MV-4-11 (cell line): ENCODE measurements around the gene SCN5A.

Experiments
- DNase-seq: peaks from one replicate; lab custom pipeline; 2025; lab: John Stamatoyannopoulos, UW

Gene SCN5A

DNA sequence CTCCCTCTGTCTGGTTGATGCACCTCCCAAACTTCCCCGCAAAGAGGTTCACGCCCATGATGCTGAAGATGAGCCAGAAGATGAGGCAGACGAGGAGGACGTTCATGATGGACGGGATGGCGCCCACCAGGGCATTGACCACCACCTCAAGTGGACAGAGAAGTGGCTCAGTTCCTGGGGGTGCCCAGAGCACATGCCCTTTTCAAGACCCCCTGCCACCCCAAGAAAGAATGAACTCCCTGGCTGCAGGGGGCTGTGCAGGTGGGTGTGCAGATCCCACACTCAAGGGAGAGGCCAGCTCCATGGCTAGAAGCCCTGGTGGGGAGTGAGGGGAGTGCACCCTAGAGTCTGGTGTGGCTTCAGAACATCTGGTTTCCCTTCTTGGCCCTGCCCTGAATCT, 89.2 kb downstream of the SCN5A start:
- no peak for DNase-seq

GRCh38 chr3:38558864-38559263, 90.6 kb downstream of the SCN5A start:
- no peak for DNase-seq

DNA sequence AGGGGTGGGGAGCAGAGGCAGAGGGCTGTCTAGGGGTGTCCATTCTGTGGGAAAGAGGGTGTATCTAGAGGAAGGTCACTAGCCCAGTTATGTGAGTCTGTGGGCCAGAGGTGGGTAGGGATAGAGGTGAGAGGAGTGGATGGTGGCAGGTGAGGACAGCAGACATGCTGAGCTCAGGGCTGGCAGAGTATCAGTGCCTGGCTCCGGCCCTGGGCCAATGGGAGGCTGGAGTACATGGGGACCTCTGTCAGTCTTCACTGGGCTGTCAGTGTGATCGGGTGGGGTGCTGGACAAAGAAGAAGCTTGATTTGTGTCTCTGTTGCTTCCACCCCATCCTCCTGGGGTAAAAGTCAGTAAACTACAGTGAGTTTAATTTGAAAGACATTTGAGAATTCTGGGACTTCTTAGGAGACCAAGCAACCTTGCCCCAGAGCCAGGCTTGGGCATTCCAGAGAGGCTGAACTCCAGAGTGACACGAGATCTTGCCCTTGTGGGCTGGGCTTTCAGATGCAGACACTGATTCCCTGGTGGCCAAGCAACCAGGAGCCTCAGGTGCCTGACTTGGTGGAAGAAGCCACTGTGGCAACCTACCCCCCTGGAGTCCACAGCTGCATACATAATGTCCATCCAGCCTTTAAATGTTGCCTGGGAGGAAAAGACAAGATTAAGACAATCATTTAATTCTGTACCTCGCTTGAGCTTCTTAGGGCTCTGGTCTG, 92.7 kb downstream of the SCN5A start:
- no peak for DNase-seq

- no peak for DNase-seq
Measured at GRCh38 chr3:38555926-38556325, 93.6 kb downstream of the SCN5A start.

DNA sequence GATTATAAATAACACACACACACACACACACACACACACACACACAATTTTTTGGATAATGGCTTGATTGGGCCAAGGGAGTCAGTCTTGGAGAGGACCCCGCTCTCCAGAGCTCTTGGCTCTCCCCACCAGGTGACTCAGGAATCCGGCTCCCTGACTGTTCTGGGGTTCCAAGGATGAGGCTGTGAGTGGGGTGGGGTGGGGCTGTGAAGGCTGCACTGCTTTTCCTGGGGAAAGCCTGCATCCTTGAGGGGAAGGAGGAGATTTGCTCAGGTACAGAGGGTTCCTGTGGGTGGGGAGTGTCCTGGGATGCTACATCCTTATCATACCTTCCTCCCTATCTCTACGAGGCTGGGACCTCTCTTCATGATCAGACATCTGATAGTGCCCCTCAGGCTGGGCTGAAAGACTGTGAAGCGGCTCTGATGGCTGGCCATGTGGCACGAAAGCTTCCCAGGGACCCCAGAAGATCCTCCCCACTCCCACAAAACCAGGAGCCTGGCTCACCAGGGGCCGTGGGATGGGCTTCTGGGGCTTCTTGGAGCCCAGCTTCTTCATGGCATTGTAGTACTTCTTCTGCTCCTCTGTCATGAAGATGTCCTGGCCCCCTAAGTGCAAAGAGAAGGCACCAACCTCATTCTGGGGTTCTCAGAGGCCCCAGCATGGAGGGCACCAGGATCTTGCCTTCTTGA, 94.2 kb downstream of the SCN5A start:
- no peak for DNase-seq

GRCh38 chr3:38554127-38554827, 95.2 kb downstream of the SCN5A start:
- no peak for DNase-seq

- no peak for DNase-seq
Measured at GRCh38 chr3:38553071-38553470, 96.4 kb downstream of the SCN5A start.

GRCh38 chr3:38552364-38552763, 97.1 kb downstream of the SCN5A start:
- no peak for DNase-seq

GRCh38 chr3:38551026-38551832, 98.3 kb downstream of the SCN5A start:
- DNase-seq: no peak

GRCh38 chr3:38549957-38550840, 99.3 kb downstream of the SCN5A start:
- DNase-seq: no peak

DNA sequence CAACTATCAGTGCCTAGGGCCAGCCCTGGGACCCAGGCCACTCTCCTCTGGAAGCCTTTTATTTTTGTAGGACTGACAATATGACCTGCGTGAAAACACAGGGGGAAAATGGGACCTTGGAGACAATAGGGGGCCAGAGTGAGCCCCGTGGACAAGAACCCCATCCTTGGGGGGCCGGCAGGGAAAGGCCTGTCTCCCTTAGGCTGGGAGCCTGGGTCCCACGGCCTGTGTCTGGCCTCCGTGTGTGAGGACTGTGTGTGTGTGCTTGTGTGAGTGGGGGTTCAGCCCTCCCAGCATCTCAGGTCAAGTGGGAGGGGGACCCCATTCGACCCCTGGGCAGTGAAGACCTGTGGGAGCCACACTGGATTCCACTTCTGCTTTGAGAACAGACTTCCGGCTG, 100.0 kb downstream of the SCN5A start:
- no peak for DNase-seq

DNA sequence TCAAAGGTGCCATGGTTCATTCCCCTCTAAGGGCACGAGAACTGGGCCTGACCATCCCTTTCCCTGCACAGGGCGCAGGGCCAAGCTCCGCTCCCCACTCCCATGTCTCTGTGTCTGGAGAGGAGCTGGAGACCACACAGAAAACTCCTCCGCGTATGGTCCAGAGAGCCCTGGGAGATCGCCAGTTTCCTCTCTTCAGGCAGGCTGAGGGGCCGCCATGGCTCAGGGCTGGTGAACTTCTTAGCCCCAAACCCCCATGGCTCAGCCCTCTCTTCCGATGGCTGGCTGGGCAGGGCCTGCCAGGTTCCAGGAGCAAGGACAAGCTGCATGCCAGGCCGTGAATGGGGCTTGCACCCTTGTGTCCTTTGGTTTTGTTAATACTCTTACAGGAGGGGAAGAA, 100.4 kb downstream of the SCN5A start:
- DNase-seq: no peak

DNA sequence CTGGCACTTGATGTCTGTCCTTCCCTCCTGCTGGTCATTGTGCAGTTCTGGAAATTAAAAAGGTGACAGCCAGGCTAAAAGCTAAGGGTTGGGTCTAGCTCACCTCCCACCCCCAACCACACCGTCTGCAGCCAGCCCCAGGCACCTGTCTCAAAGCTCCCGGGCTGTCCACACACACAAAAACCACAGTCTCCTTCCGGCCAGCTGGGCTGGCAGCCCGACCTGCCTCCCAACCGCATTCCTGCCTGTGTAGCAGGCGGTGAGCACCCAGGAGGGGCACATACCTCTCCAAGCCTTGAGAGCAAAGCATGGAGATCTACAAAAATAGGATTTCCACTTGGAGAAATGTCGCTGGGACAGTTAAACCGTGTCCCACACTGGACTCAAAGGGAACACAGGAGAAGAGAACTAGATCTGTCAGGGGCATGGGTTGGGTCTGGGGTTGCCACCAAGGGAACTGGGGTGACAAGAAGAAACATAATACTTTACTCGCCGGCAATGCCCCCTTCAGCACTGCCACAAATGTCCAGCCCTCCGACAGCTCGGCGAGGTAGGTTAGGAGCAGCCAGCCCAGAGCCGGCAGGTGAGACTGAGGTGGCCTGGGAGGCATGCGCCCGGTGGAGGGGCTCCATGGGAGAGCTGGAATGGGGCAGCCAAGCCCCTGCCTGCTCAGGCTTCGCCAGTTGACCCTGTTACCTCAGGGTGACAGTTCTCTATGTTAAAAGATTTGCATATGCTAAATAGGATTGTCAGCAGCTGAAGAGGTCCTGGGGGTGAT, 101.1 kb downstream of the SCN5A start:
- no peak for DNase-seq

DNA sequence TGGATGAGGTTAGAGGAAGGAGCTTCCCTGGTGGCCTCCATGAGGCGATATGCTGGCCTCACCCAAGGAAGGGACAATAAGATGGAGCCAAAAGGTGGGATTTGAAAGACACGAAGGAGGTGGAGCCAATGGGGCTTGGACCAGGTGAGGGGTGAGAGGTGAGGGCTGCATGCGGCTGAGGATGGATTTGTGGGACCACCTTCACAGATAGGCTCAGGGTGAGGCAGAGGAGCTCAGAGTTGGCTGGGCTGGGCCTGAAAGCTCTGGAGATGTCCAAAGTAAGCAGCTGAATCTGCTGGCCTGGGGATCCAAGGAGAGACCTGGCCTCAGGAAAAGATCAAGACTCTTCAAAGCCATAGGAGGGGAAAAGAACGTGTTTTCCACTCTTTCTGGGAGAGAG, 103.5 kb downstream of the SCN5A start:
- DNase-seq: no peak

GRCh38 chr3:38545550-38545949, 103.9 kb downstream of the SCN5A start:
- no peak for DNase-seq

GRCh38 chr3:38544926-38545325, 104.6 kb downstream of the SCN5A start:
- no peak for DNase-seq

GRCh38 chr3:38543586-38543985, 105.9 kb downstream of the SCN5A start:
- no peak for DNase-seq

DNA sequence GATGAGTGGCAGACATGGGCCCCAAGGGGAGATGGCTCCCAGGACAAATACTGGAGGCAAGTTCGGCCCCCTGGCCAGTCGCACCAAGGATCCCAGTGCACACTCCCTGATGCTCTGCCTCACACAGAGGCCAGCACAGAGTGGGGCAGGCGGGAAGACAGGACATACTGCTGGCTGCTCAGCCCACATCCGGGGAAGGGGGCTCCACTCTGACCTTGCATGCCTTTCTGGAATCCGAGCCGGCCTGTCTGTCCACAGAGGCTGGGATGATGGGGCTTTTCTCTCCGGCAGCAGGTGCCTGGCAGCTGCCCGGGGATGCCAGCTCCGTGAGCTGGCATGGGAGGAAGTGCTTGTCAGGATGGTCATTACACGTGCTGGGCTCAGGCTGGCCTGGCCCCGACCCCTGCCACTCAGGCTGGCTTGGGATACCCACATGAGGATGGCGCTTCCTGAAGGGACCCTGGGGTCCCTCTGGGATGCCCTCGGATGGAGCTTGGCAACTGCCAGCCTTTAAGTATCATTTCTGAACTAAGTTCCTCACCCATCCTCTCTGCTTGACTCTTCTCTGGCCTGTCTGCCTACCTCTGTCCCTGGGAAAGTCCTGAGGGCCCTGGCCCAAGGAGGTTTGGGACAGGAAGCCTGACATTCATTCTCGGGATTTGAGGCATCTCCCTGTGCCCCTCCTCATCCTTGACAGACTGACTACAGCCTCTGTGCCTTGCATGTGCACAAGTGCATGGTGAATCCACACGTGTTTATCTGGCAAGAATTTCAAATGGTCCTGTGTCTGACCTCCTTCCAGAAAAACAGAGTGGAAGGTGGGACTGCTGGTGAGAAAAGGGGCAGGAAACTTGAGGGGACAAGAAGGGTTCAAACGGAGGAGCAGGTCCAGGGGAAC, 106.8 kb downstream of the SCN5A start:
- no peak for DNase-seq

DNA sequence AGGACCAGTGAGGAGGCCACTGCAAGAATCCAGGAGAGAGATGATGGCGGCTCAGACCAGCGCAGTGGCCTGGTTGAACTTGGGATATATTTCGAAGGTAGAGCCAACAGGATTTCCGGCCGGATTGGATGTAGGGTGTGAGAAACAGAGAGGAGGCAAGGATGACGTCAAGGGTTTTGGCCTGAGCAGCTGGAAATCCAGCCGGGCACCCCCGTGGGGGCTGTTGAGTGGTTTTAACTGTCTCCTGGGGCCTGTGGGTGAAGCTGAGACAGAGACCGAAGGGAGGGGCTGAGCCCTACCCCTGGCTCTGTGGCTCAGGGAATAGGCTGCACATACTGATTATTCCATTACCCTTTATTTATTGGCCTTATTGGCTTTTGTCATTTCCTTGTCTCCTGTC, 107.7 kb downstream of the SCN5A start:
- no peak for DNase-seq
